Activated CD8-positive, alpha-beta T cell treated with anti-CD3 and anti-CD28 coated beads for 36 hours (primary cell): ENCODE data around the gene TFB2M. TPM values are rescaled to one million over a fixed set of nuclear protein-coding genes. Genes with fewer than 3 reads are reported as not detected.

Source experiments
- ATAC-seq: fragments of 200-7000 bp; cut with Tn5 transposase; one replicate; pipeline ENCODE4 v1.10.0; 2021; ENCODE audit warnings: mild to moderate bottlenecking, moderate library complexity
- CTCF ChIA-PET: fragments of 350-600 bp; sonication (Branson Sonifier 250); formaldehyde crosslinking; loops from one replicate; lab custom pipeline; 2021; ENCODE audit warnings: antibody characterized with exemption; lab: Charles Lee
- POLR2A ChIA-PET: fragments of 350-600 bp; sonication (Branson Sonifier 250); formaldehyde crosslinking; loops from one replicate; lab custom pipeline; 2021; ENCODE audit warnings: antibody characterized with exemption; lab: Charles Lee
- DNase-seq: peaks from one replicate; pipeline ENCODE4 v3.0.0-alpha.2; 2020
- H3K27ac Mint-ChIP-seq: one replicate; pipeline ENCODE4 v1.8.0; 2021; ENCODE audit warnings: mild to moderate bottlenecking, mixed read lengths
- H3K27me3 Mint-ChIP-seq: one replicate; pipeline ENCODE4 v1.8.0; 2021; ENCODE audit warnings: mixed read lengths
- H3K36me3 Mint-ChIP-seq: one replicate; pipeline ENCODE4 v1.8.0; 2021; ENCODE audit warnings: low read depth, mixed read lengths
- H3K4me1 Mint-ChIP-seq: one replicate; pipeline ENCODE4 v1.8.0; 2021; ENCODE audit warnings: low read depth, mixed read lengths
- H3K4me3 Mint-ChIP-seq: one replicate; pipeline ENCODE4 v1.8.0; 2021; ENCODE audit warnings: mild to moderate bottlenecking, moderate library complexity, mixed read lengths
- H3K9me3 Mint-ChIP-seq: one replicate; pipeline ENCODE4 v1.8.0; 2021; ENCODE audit warnings: mixed read lengths
- CTCF ChIP-seq: fragments of 200-600 bp; IDR thresholded peaks from one replicate; pipeline ENCODE4 v1.8.0; 2022; ENCODE audit warnings: antibody characterized with exemption, mild to moderate bottlenecking
- intact Hi-C: fragments of 100-400 bp; cut with micrococcal nuclease; formaldehyde crosslinking; loops from one replicate; pipeline ENCODE4 v1.10.0; 2022
- total RNA-seq, 2 experiments: library from RNA; stranded (reverse); gene quantifications; one replicate each; pipeline ENCODE4 v1.2.3, GENCODE V29; 2021

The TFB2M gene
- total RNA-seq, 2 experiments from 2014 or later = 16.0 TPM

- intact Hi-C loops = no loop called here
- TF ChIP-seq CTCF = no peak
- H3K9me3 Mint-ChIP-seq = peaks cover 1% of the 10 kb centered on the region
- H3K4me3 Mint-ChIP-seq = no peak overlapping the region
- H3K27ac Mint-ChIP-seq = no peak overlapping the region
- ATAC-seq = no peak
- H3K4me1 Mint-ChIP-seq = peaks cover 51% of the 10 kb centered on the region
- no peaks in the 10 kb centered on the region for H3K27me3 Mint-ChIP-seq
- POLR2A ChIA-PET = interaction anchor here (0.5 kb wide), 1 partner anchor 22 kb away, joined by 3 read pairs; no protein-coding TSS in a partner anchor
- DNase-seq = no peak
- H3K36me3 Mint-ChIP-seq = peaks cover 35% of the 10 kb centered on the region
- CTCF ChIA-PET = interaction anchor here (0.6 kb wide), 1 partner anchor 10 kb away, joined by 3 read pairs; no protein-coding TSS in a partner anchor
These were observed 21.0 kb upstream of the TFB2M start for GRCh38 chr1:246587032-246587431.

- peak overlapping the region; percentile 4 for H3K27ac Mint-ChIP-seq
- DNase-seq (no peak), ATAC-seq (no peak)
- H3K4me3 Mint-ChIP-seq = no peak overlapping the region
- no peaks in the 10 kb centered on the region for H3K9me3 Mint-ChIP-seq
- POLR2A ChIA-PET = interaction anchor here (0.8 to 1.9 kb wide), 2 partner anchors 17 to 30 kb away, joined by 3 to 6 read pairs; partner anchors contain the start of genes CNST and TFB2M
- H3K36me3 Mint-ChIP-seq = peaks cover 25% of the 10 kb centered on the region
- intact Hi-C loops = no loop called here
- H3K27me3 Mint-ChIP-seq = no peaks in the 10 kb centered on the region
- H3K4me1 Mint-ChIP-seq = peaks cover 54% of the 10 kb centered on the region
- TF ChIP-seq CTCF = no peak
- CTCF ChIA-PET = interaction anchor here (1.6 kb wide), 1 partner anchor 171 kb away, joined by 5 read pairs; no protein-coding TSS in a partner anchor
These were observed 17.6 kb upstream of the TFB2M start for GRCh38 chr1:246583448-246584185.

GRCh38 chr1:246583056-246583440, 17.0 kb upstream of the TFB2M start:
- Mint-ChIP-seq H3K27ac (no peak overlapping the region), H3K36me3 (peaks cover 24% of the 10 kb centered on the region), H3K4me1 (peaks cover 56% of the 10 kb centered on the region), H3K27me3 (no peaks in the 10 kb centered on the region), H3K9me3 (no peaks in the 10 kb centered on the region), H3K4me3 (no peak overlapping the region)
- POLR2A ChIA-PET = interaction anchor here (0.8 to 1.9 kb wide), 2 partner anchors 16 to 31 kb away, joined by 3 to 6 read pairs; partner anchors contain the start of genes CNST and TFB2M
- intact Hi-C loops = no loop called here
- CTCF ChIA-PET = interaction anchor here (1.6 kb wide), 1 partner anchor 172 kb away, joined by 5 read pairs; no protein-coding TSS in a partner anchor
- no peak for ATAC-seq
- no peak for DNase-seq
- no peak for TF ChIP-seq CTCF

- Mint-ChIP-seq H3K27me3 (no peaks in the 10 kb centered on the region), H3K36me3 (peaks cover 23% of the 10 kb centered on the region), H3K9me3 (no peaks in the 10 kb centered on the region), H3K4me3 (no peak overlapping the region), H3K4me1 (peaks cover 56% of the 10 kb centered on the region), H3K27ac (no peak overlapping the region)
- no peak for ATAC-seq
- intact Hi-C loops = no loop called here
- no peak for DNase-seq
- ChIA-PET POLR2A (interaction anchor here (0.8 to 1.9 kb wide), 2 partner anchors 16 to 32 kb away, joined by 3 to 6 read pairs; partner anchors contain the start of genes CNST and TFB2M), CTCF (interaction anchor here (1.6 kb wide), 1 partner anchor 172 kb away, joined by 5 read pairs; no protein-coding TSS in a partner anchor)
- no peak for TF ChIP-seq CTCF
These were observed 16.4 kb upstream of the TFB2M start for GRCh38 chr1:246582301-246583055.
